Right ventricle myocardium superior (tissue), 1 donor: Measurements from ENCODE around the gene LMBRD1. TPM values are rescaled to one million over a fixed set of nuclear protein-coding genes. Genes with fewer than 3 reads are reported as not detected.

Experiments used
- ATAC-seq: fragments of 200-7000 bp; cut with Tn5 transposase; one replicate; pipeline ENCODE4 v1.9.1; 2020; ENCODE audit warnings: mild to moderate bottlenecking; ENCODE audit not compliant: poor library complexity
- DNase-seq: peaks from one replicate; pipeline ENCODE4 v3.0.0-alpha.2; 2020
- intact Hi-C: fragments of 100-400 bp; cut with DNase I; formaldehyde crosslinking; loops from one replicate; pipeline ENCODE4 v1.11.2; 2022
- total RNA-seq: library from RNA; stranded (reverse); fragmentation: NEBNext Ultra II Directional; extraction: Animal tissue kit (Norgen Biotek cat#: 25700); gene quantifications from one replicate; pipeline ENCODE4 v1.2.1, GENCODE V29; 2021
- donor health status: DM: no; HTN: yes; CAD: no; lungs with severe emphysema.

Gene LMBRD1
- total RNA-seq, 1 donor from 2014 or later: 46.3 TPM

GRCh38 chr6:69771158-69771906 is 25.5 kb downstream of the LMBRD1 start:
- ATAC-seq (no peak), DNase-seq (no peak)
- intact Hi-C loops: no loop called here

- intact Hi-C loops: no loop called here
- ATAC-seq (no peak), DNase-seq (no peak)
Measured at GRCh38 chr6:69768664-69769063, 28.1 kb downstream of the LMBRD1 start.

DNA sequence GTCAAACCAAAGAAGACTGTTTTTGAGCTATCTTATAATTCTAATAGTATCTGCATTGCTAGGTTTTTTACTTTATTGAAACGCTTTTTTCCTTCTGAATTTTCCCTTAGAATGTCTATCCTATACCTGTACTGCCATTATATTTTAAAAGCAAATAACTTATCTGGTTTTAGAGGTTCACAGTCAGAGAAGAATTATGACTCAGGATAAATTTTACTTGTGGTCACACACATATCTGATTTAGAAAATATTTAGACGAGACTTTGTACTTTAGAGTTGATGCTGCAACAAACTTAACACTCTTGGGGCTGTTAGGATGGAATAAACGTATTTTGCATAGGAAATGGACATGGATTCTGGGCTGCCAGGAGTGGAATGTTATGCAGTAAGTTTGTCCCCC is 33.0 kb downstream of the LMBRD1 start:
- intact Hi-C loops: no loop called here
- ATAC-seq (no peak), DNase-seq (no peak)

GRCh38 chr6:69761853-69762252 is 35.0 kb downstream of the LMBRD1 start:
- DNase-seq (no peak), ATAC-seq (no peak)
- intact Hi-C loops: no loop called here

GRCh38 chr6:69758214-69758613 is 38.6 kb downstream of the LMBRD1 start:
- intact Hi-C loops: no loop called here
- DNase-seq: no peak
- no peak for ATAC-seq

DNA sequence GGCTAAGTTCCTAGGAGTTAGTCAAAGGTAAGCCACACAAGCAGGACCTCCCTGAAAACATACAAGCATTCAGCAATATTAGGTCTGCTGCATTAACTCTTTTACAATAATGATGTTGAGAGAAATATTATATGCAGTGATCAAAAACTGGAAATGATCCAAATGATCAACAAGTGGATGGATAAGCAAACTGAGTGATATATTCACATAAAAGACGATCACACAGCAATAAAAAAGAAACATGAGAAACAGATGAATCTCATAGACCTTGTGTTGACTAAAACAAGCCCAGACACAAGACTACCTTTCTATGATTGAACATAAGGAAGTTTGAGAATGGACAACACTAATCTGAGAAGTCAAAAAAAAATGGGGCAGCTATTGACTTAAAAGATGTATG is 39.9 kb downstream of the LMBRD1 start:
- ATAC-seq (no peak), DNase-seq (no peak)
- intact Hi-C loops: no loop called here

GRCh38 chr6:69756366-69756765 is 40.4 kb downstream of the LMBRD1 start:
- no peak for ATAC-seq

DNA sequence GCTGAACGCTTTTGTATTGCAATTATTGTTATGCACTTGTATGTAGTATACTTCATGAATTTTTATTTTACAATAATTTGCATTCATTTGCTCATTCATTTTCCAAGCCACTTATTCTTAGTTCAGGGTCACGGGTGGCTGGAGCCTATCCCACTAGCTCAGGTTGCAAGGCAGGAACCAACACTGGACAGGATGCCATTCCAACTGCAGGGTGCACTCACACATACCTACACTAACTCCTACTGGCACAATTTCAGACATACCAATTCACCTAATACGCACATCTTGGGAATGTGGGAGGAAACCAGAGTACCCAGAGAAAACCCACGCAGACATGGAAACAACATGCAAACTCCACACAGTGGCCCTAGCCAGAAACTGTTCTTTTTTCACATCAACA is 61.8 kb downstream of the LMBRD1 start:
- intact Hi-C loops: loop anchor here (10.0 kb wide), 1 partner anchor 370 kb away; no protein-coding TSS in a partner anchor
- ATAC-seq: no peak
- no peak for DNase-seq

More at GRCh38 chr6:69756366-69756765, 40.4 kb downstream of the LMBRD1 start:
- intact Hi-C loops: no loop called here
- no peak for DNase-seq

DNA sequence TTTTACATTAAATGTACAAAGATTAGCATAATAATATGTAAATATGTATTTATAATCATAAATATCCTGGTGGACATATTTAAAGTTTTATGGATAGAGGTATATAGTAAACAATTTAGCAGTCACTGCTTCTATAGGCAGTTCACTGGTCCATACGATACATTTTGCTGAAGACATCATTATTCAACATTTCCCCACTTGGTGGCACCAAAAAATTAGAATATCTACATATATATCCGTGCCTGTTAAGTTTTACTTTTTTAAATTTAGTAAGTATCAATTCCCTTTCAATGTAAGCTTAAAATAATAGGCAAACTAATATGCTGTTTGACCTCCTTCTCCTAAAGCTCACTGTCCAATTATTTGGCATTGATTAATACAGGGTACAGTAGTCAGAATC is 64.2 kb downstream of the LMBRD1 start:
- ATAC-seq: no peak
- intact Hi-C loops: loop anchor here (10.0 kb wide), 1 partner anchor 372 kb away; no protein-coding TSS in a partner anchor

DNA sequence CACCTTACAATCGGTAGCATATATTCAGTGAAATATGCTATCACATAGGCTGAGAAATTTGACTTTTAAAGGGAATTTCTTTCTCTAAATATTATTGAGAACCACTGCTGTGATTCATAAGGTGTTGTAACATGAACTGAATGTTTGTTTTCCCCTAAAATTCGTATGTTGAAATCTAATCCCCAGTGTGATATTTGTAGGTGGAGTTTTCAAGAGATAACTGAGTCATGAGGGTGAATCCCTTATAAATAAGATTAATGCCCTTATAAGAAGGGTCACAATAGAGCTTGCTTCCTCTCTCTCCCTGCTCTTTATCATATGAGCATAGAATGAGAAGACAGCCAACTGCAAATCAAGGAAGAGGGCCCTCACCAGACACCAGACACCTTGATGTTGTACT is 64.8 kb downstream of the LMBRD1 start:
- intact Hi-C loops: loop anchor here (10.0 kb wide), 1 partner anchor 373 kb away; no protein-coding TSS in a partner anchor
- ATAC-seq (no peak), DNase-seq (no peak)

More for the DNA sequence above, 64.2 kb downstream of the LMBRD1 start:
- no peak for DNase-seq

GRCh38 chr6:69729870-69730449 is 66.8 kb downstream of the LMBRD1 start:
- intact Hi-C loops: loop anchor here (10.0 kb wide), 1 partner anchor 375 kb away; no protein-coding TSS in a partner anchor
- no peak for ATAC-seq
- no peak for DNase-seq

DNA sequence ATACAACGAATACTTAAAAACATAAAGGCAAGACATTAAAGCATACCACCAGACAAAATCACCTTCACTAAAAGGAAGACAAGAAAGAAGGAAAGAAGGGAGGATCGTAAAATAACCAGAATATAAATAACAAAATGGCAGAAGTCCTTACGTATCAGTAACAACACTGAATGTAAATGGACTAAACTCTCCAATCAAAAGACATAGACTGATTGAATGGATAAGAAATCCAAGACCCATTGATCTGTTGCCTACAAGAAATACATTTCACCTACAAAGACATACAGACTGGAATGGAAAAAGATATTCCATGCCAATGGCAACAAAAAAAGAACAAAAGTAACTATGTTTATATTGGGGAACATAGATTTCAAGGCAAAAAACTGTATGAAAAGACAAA is 74.1 kb downstream of the LMBRD1 start:
- ATAC-seq (no peak), DNase-seq (no peak)
- intact Hi-C loops: no loop called here

DNA sequence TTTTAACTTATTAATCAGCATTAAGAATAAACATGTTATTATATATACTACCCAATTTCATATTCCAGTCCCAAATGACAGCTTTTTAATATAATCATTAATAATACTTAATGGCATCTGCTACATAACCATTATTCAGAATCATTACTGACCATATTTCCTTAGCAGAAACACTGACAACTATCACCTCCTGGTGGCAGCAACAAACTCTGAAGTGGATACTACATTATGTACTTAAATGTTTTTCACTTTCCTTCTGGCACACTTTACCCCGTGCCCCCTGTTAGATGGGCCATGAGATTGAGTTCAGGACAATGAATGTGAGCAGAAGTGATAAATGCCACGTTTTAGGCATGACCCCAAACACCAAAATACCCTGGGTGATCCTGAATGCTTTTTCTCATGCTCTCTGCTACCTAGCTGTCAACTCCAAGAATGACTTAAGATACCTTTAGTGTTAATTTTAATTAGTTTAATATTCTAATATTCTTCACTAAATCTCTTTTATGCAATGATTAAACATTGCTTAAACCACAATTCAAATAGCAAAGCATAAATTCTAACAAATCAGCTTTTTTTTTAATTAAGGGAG is 77.1 kb downstream of the LMBRD1 start:
- intact Hi-C loops: no loop called here
- DNase-seq (no peak), ATAC-seq (no peak)

GRCh38 chr6:69706724-69707123 is 90.1 kb downstream of the LMBRD1 start:
- DNase-seq (no peak), ATAC-seq (no peak)
- intact Hi-C loops: no loop called here

GRCh38 chr6:69705954-69706353 is 90.9 kb downstream of the LMBRD1 start:
- DNase-seq: no peak
- ATAC-seq: no peak
- intact Hi-C loops: no loop called here

DNA sequence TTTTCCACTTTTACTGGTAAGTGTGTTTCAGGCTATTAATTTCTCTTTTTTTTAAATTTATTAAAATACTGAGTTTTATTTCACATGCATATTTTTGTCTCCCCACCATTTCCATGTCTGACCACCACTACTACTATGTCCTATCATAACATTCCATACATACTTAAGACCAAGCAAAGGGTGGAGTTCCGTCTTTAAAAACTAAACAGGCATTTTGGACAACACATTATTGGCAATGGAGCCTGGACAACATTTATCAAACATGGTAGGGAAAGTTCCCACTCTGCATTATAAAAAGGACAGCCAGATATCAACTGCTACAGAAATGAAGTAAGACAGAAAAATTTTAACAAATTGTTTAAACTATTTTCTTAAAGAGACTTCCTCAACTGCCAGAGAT is 91.9 kb downstream of the LMBRD1 start:
- intact Hi-C loops: no loop called here
- DNase-seq (no peak), ATAC-seq (no peak)

GRCh38 chr6:69699655-69700054 is 97.2 kb downstream of the LMBRD1 start:
- ATAC-seq: no peak
- intact Hi-C loops: no loop called here
- DNase-seq: no peak

DNA sequence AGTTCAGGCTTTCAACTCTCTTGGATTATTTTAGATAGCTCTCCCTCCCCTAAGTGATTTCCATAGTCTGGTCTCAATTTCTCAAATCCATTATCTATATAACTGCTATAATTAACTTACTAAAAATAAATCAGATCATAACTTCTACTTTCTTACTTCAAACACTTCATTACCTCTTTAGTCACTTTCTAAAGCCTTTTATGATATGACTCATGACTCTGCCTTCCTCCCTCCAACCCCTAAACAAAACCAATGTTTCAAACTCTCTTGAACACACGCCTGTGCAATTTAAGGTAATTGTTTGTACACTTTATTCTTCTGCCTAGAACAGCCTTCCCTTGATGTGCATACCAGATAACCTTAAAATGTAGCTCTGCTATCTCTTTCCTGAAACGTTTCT is 100.5 kb downstream of the LMBRD1 start:
- ATAC-seq: no peak
- intact Hi-C loops: no loop called here
- DNase-seq: no peak

- no peak for DNase-seq
- intact Hi-C loops: no loop called here
- ATAC-seq: no peak
Measured at GRCh38 chr6:69693762-69694161, 103.0 kb downstream of the LMBRD1 start.

- intact Hi-C loops: no loop called here
- ATAC-seq (no peak), DNase-seq (no peak)
Measured at GRCh38 chr6:69690986-69691385, 105.8 kb downstream of the LMBRD1 start.
